ENCODE measurements around the gene KIF6. TPM values are rescaled to one million over a fixed set of nuclear protein-coding genes. Genes with fewer than 3 reads are reported as not detected.

Gene KIF6
- total RNA-seq, 1 donor from 2014 or later, result not detected

- ChIA-PET POLR2A (no interaction called here), CTCF (no interaction called here)
- DNase-seq (no peak), ATAC-seq (ENCODE audit: low read depth) (no peak)
- Mint-ChIP-seq H3K36me3 (ENCODE audit: low read depth) (no peaks in the 10 kb centered on the region), H3K27ac (no peak overlapping the region), H3K27me3 (peaks cover 2% of the 10 kb centered on the region), H3K4me1 (no peaks in the 10 kb centered on the region), H3K4me3 (no peak overlapping the region), H3K9me3 (peaks cover 2% of the 10 kb centered on the region)
- TF ChIP-seq, protein P1, sequence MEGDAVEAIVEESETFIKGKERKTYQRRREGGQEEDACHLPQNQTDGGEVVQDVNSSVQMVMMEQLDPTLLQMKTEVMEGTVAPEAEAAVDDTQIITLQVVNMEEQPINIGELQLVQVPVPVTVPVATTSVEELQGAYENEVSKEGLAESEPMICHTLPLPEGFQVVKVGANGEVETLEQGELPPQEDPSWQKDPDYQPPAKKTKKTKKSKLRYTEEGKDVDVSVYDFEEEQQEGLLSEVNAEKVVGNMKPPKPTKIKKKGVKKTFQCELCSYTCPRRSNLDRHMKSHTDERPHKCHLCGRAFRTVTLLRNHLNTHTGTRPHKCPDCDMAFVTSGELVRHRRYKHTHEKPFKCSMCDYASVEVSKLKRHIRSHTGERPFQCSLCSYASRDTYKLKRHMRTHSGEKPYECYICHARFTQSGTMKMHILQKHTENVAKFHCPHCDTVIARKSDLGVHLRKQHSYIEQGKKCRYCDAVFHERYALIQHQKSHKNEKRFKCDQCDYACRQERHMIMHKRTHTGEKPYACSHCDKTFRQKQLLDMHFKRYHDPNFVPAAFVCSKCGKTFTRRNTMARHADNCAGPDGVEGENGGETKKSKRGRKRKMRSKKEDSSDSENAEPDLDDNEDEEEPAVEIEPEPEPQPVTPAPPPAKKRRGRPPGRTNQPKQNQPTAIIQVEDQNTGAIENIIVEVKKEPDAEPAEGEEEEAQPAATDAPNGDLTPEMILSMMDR (IDR thresholded peaks at IDR 0.05), result no peak
- intact Hi-C loops (cut with micrococcal nuclease), result no loop called here
Measured at GRCh38 chr6:39755231-39755630, 30.0 kb upstream of the KIF6 start.

DNA sequence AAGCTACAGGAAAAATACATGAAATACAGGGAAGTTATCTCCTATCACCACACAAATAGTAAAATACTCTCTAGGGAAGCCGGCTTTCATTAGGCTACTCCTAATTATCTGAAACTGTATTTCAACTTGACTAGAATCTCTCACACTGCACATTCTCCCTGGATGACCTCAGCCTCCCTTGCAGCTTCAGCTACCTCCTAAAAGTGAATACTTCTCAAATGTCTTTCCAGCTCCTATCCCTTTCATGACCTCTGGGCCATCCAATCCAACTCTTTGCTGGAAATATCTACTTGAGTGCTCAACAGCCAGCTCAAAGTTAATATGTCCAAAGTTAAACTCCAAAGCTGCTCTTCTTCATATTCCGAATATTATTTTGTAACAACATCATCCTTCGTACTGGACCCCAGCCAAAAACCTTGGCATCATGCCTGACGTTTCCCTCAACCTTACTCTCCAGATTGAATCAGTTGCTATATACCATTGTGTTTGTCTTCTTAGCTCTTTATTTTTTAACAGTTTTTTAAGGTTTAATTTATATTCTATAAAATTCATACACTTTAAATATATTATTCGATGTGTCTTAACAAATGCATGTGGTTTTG lies 29.4 kb upstream of the KIF6 start:
- peaks cover 2% of the 10 kb centered on the region for H3K9me3 Mint-ChIP-seq
- intact Hi-C loops (cut with micrococcal nuclease), result no loop called here
- DNase-seq (no peak), ATAC-seq (ENCODE audit: low read depth) (no peak)
- CTCF ChIA-PET, result no interaction called here
- peaks cover 2% of the 10 kb centered on the region for H3K27me3 Mint-ChIP-seq
- no peak overlapping the region for H3K27ac Mint-ChIP-seq
- no peaks in the 10 kb centered on the region for H3K4me1 Mint-ChIP-seq
- no peaks in the 10 kb centered on the region for H3K36me3 Mint-ChIP-seq (ENCODE audit: low read depth)
- POLR2A ChIA-PET, result no interaction called here
- no peak overlapping the region for H3K4me3 Mint-ChIP-seq
- TF ChIP-seq, protein P1 (IDR thresholded peaks at IDR 0.05), result no peak

DNA sequence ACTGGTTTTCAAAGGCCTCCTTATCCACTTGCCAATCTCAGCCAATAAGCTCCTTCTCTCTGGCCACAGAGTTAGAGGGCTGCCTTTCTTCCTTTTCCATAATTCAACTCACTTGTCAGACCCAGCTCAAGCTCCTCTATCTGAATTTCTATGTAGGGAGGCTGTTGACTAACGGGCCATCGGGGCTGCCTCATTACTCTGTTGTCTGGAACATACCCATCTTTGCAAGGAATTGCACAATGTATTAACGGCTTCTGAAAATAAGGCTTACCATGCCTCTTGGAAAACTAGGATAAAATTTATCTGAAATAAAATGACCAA lies 28.5 kb upstream of the KIF6 start:
- TF ChIP-seq, protein P1 (IDR thresholded peaks at IDR 0.05), result no peak
- intact Hi-C loops (cut with micrococcal nuclease), result no loop called here

DNA sequence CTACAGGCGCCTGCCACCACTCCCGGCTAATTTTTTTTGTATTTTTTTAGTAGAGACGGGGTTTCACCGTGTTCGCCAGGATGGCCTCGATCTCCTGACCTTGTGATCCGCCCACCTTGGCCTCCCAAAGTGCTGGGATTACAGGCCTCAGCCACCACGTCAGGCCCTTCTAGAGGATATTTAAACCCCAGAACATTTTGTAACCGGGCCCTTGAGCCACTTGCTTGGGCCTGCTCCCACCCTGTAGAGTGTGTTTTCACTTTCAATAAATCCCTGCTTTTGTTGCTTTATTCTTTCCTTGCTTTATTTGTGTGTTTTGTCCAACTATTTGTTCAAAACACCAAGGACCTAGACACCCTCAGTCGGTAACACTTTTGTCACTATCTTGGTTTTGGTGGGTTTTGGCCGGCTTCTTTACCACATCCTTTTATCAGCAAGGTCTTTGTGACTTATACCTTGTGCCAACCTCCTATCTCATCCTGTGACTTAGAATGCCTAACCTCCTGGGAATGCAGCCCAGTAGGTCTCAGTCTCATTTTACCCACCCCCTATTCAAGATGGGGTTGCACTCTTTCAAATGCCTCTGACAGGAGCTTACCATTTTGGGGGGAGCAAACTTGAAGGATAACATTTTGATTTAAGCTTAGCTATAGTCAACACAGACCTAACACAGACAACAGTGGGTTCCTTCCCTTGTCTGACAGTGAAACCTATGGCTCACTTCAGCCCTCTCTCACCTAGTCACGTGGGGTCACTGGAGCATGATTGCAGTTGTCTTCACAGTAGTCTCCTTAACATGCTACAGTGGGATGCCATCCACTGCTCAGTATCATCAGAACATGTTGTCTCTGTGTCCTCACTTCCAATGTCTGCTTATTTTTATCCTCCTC lies 27.9 kb upstream of the KIF6 start:
- Mint-ChIP-seq H3K36me3 (ENCODE audit: low read depth) (no peaks in the 10 kb centered on the region), H3K27me3 (peaks cover 2% of the 10 kb centered on the region), H3K4me3 (no peak overlapping the region), H3K4me1 (no peaks in the 10 kb centered on the region), H3K27ac (no peak overlapping the region), H3K9me3 (peaks cover 2% of the 10 kb centered on the region)
- CTCF ChIA-PET, result no interaction called here
- ATAC-seq (ENCODE audit: low read depth), result no peak
- TF ChIP-seq, protein P1 (IDR thresholded peaks at IDR 0.05), result no peak
- DNase-seq, result no peak
- POLR2A ChIA-PET, result interaction anchor here (0.5 kb wide), 1 partner anchor 193 kb away, joined by 6 read pairs; no protein-coding TSS in a partner anchor
- intact Hi-C loops (cut with micrococcal nuclease), result no loop called here

More for the DNA sequence above, 28.5 kb upstream of the KIF6 start:
- CTCF ChIA-PET, result no interaction called here
- no peaks in the 10 kb centered on the region for H3K4me1 Mint-ChIP-seq
- peaks cover 2% of the 10 kb centered on the region for H3K9me3 Mint-ChIP-seq
- POLR2A ChIA-PET, result interaction anchor here (0.5 kb wide), 1 partner anchor 194 kb away, joined by 6 read pairs; no protein-coding TSS in a partner anchor
- H3K27ac Mint-ChIP-seq, result no peak overlapping the region
- H3K4me3 Mint-ChIP-seq, result no peak overlapping the region
- DNase-seq (no peak), ATAC-seq (ENCODE audit: low read depth) (no peak)
- peaks cover 2% of the 10 kb centered on the region for H3K27me3 Mint-ChIP-seq
- H3K36me3 Mint-ChIP-seq (ENCODE audit: low read depth), result no peaks in the 10 kb centered on the region

GRCh38 chr6:39746795-39747194 lies 21.6 kb upstream of the KIF6 start:
- no peak for DNase-seq
- no peaks in the 10 kb centered on the region for H3K4me1 Mint-ChIP-seq
- H3K27ac Mint-ChIP-seq, result no peak overlapping the region
- CTCF ChIA-PET, result no interaction called here
- intact Hi-C loops (cut with micrococcal nuclease), result no loop called here
- no peak overlapping the region for H3K4me3 Mint-ChIP-seq
- H3K9me3 Mint-ChIP-seq, result peaks cover 3% of the 10 kb centered on the region
- POLR2A ChIA-PET, result no interaction called here
- peaks cover 3% of the 10 kb centered on the region for H3K27me3 Mint-ChIP-seq
- TF ChIP-seq, protein P1 (IDR thresholded peaks at IDR 0.05), result no peak
- H3K36me3 Mint-ChIP-seq (ENCODE audit: low read depth), result no peaks in the 10 kb centered on the region
- no peak for ATAC-seq (ENCODE audit: low read depth)
